Heart left ventricle (tissue), 16 donors: ENCODE results near the gene TMEM80. TPM values are rescaled to one million over a fixed set of nuclear protein-coding genes. Genes with fewer than 3 reads are reported as not detected.
A peak's percentile ranks its signal among the peaks of the same experiment; 100 is the strongest.

Experiments used
- ATAC-seq, 4 donors: fragments of 200-7000 bp; cut with Tn5 transposase; one replicate each; pipeline ENCODE4 v1.9.1; 2020 to 2022; ENCODE audit warnings: moderate library complexity in 4 of 4, mild to moderate bottlenecking in 3 of 4, moderate number of reproducible peaks in 1 of 4
- DNase-seq, 5 donors: peaks; one replicate each; pipeline ENCODE4 v3.0.0-alpha.2; 2020
- H3K27ac ChIP-seq, 12 donors: fragments of 200-600 bp; sonication (generic) in 4 of 12; one replicate each; pipeline versions ENCODE4 v1.5.0 to v1.8.0; 2016 to 2022; ENCODE audit warnings: mild to moderate bottlenecking in 2 of 12
- H3K27me3 ChIP-seq, 9 donors: fragments of 200-600 bp; sonication (generic) in 2 of 9; one replicate each; pipeline versions ENCODE4 v1.5.1 to v1.8.0; 2016 to 2022; ENCODE audit warnings: mild to moderate bottlenecking in 3 of 9
- H3K36me3 ChIP-seq, 9 donors: fragments of 200-600 bp; sonication (generic) in 2 of 9; one replicate each; pipeline versions ENCODE4 v1.5.0 to v1.8.0; 2018 to 2022; ENCODE audit warnings: mild to moderate bottlenecking in 2 of 9
- H3K4me1 ChIP-seq, 12 donors: fragments of 200-600 bp; sonication (generic) in 4 of 12; one replicate each; pipeline versions ENCODE4 v1.5.0 to v1.8.0; 2016 to 2022; ENCODE audit warnings: mild to moderate bottlenecking in 3 of 12
- H3K4me3 ChIP-seq, 12 donors: fragments of 200-600 bp; sonication (generic) in 4 of 12; one replicate each; pipeline versions ENCODE4 v1.5.0 to v1.8.0; 2017 to 2022; ENCODE audit warnings: mild to moderate bottlenecking in 9 of 12, moderate library complexity in 4 of 12
- H3K9me3 ChIP-seq, 12 donors: fragments of 200-600 bp; sonication (generic) in 4 of 12; one replicate each; pipeline versions ENCODE4 v1.5.0 to v1.8.0; 2016 to 2022; ENCODE audit warnings: mild to moderate bottlenecking in 1 of 12
- POLR2A ChIP-seq, 2 donors: fragments of 450-650 bp; IDR thresholded peaks; one replicate each; pipeline ENCODE4 v1.6.1; 2017; ENCODE audit warnings: antibody characterized with exemption in 2 of 2, mild to moderate bottlenecking in 2 of 2, moderate library complexity in 2 of 2
- WGBS, 4 donors: extraction: QIAGEN DNeasy Blood & Tissue Kit in 2 of 4; methylation state at CpG; one replicate each; pipeline versions ENCODE4 v1.1.5 to v1.1.7; 2013 to 2018; 5-methylcytosine and 5-hydroxymethylcytosine counted together
- intact Hi-C, 10 donors: fragments of 100-400 bp; cut with DNase I; formaldehyde crosslinking; loops; one replicate each; pipeline versions ENCODE4 v1.11.1 to v1.14.2; 2022
- polyA plus RNA-seq, 2 donors: library from polyadenylated mRNA; stranded (reverse); fragments of 200-250 nt; gene quantifications; one replicate each; pipeline ENCODE4 v1.2.3, GENCODE V29; 2013
- total RNA-seq, 9 donors: library from RNA; depleted of rRNA in 2 of 9; stranded (reverse); fragments of >200 nt in 2 of 9; fragmentation: NEBNext Ultra II Directional in 3 of 9; extraction: Animal tissue kit (Norgen Biotek cat#: 25700) in 3 of 9; gene quantifications; one replicate each; pipeline versions ENCODE4 v1.1.0 to v1.2.4, GENCODE V29; 2016 to 2023
- TF ChIP-seq, protein P1 (sequence below), 12 donors: fragments of 200-600 bp; sonication (generic) in 4 of 12; IDR thresholded peaks; one replicate each; pipeline versions ENCODE4 v1.5.0 to v1.8.0; 2018 to 2022; ENCODE audit warnings: antibody characterized with exemption in 12 of 12, mild to moderate bottlenecking in 5 of 12
- donor health status: ischemic (EF 13 %, LVEDD 7.1; RV severe dilation, severe dysfunction).
- donor health status: healthy with polysubstance abuse.
- donor health status: DM: no; HTN: yes; CAD: no.
- donor health status: DM: no; HTN: no; CAD: no.
- donor health status: ischemic (EF 25% LVEDD 6.9; RV normal size, moderate dysfunction).
- donor health status: ischemic (EF 25% LVEDD 5.7; RV mildly dilated, moderate dysfunction).
- donor health status: healthy.
- donor health status: DM: yes; HTN: yes; CAD: no.
- donor health status: ischemic (EF 35%, LVEDD 5.7; RV mildly dilated, moderate dysfunction).
- donor health status: nonischemic (EF 11% LVEDD 7.7; RV severe dilation, severe dysfunction).
- donor health status: DM: yes; HTN: yes; CAD: no.
- donor health status: PGD.
- donor health status: ischemic (EF 29% LVEDD 5.4; RV normal size, mild dysfunction).
- donor health status: nonischemic (EF 23%, LVEDD 6.1; RV moderate dilation, normal function).

TMEM80 gene
- total and polyA plus RNA-seq, 11 donors, result 8.0 to 18.2 (median 14.9) TPM

GRCh38 chr11:706439-706956 is 10.9 kb downstream of the TMEM80 start:
- H3K27me3 ChIP-seq, result peaks cover 0 to 47% (median 14%) of the 10 kb centered on the region in 9 donors
- DNase-seq (peak in 2 of 5 donors; percentile 12 to 60), ATAC-seq (peak in 3 of 4 donors; percentile 4 to 50 (median 23))
- intact Hi-C loops, result no loop called here
- H3K9me3 ChIP-seq, result no peaks in the 10 kb centered on the region
- H3K36me3 ChIP-seq, result peaks cover 0 to 20% (median 7%) of the 10 kb centered on the region in 9 donors
- TF ChIP-seq POLR2A (IDR thresholded peaks at IDR 0.05), result no peak
- TF ChIP-seq, protein P1, sequence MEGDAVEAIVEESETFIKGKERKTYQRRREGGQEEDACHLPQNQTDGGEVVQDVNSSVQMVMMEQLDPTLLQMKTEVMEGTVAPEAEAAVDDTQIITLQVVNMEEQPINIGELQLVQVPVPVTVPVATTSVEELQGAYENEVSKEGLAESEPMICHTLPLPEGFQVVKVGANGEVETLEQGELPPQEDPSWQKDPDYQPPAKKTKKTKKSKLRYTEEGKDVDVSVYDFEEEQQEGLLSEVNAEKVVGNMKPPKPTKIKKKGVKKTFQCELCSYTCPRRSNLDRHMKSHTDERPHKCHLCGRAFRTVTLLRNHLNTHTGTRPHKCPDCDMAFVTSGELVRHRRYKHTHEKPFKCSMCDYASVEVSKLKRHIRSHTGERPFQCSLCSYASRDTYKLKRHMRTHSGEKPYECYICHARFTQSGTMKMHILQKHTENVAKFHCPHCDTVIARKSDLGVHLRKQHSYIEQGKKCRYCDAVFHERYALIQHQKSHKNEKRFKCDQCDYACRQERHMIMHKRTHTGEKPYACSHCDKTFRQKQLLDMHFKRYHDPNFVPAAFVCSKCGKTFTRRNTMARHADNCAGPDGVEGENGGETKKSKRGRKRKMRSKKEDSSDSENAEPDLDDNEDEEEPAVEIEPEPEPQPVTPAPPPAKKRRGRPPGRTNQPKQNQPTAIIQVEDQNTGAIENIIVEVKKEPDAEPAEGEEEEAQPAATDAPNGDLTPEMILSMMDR (IDR thresholded peaks at IDR 0.05), result no peak
- H3K4me1 ChIP-seq, result peaks cover 0 to 38% (median 17%) of the 10 kb centered on the region in 12 donors
- WGBS, 4 donors, result 12 to 19% (median 16%) methylated on average over 11 to 22 of the region's 22 CpGs
- H3K4me3 ChIP-seq, result peak overlapping the region; percentile 7 to 61 (median 44)
- H3K27ac ChIP-seq, result peak overlapping the region in 6 of 12 donors; percentile 23 to 78 (median 39)

GRCh38 chr11:706957-707816 is 11.6 kb downstream of the TMEM80 start:
- Histone ChIP-seq H3K4me3 (peak overlapping the region in 11 of 12 donors; percentile 22 to 61 (median 45)), H3K27ac (peak overlapping the region in 6 of 12 donors; percentile 23 to 78 (median 46)), H3K27me3 (peaks cover 0 to 51% (median 14%) of the 10 kb centered on the region in 9 donors), H3K36me3 (peaks cover 0 to 15% (median under 1%) of the 10 kb centered on the region in 9 donors), H3K4me1 (peaks cover 0 to 38% (median 17%) of the 10 kb centered on the region in 12 donors), H3K9me3 (no peaks in the 10 kb centered on the region)
- no peak for TF ChIP-seq POLR2A (IDR thresholded peaks at IDR 0.05)
- TF ChIP-seq, protein P1 (IDR thresholded peaks at IDR 0.05), result no peak
- WGBS, 4 donors, result 50 to 73% (median 60%) methylated on average over 18 to 30 of the region's 30 CpGs
- peak in 2 of 4 donors; percentile 38 to 56 for ATAC-seq
- DNase-seq, result peak in 2 of 5 donors; percentile 11 to 62
- intact Hi-C loops, result no loop called here

GRCh38 chr11:707817-708420 is 12.3 kb downstream of the TMEM80 start:
- no peak overlapping the region for H3K4me3 ChIP-seq
- peaks cover 0 to 12% (median 0%) of the 10 kb centered on the region in 9 donors for H3K36me3 ChIP-seq
- no peak for TF ChIP-seq POLR2A (IDR thresholded peaks at IDR 0.05)
- TF ChIP-seq, protein P1 (IDR thresholded peaks at IDR 0.05), result no peak
- H3K4me1 ChIP-seq, result peaks cover 0 to 38% (median 17%) of the 10 kb centered on the region in 12 donors
- DNase-seq (peak in 1 of 5 donors; percentile 54), ATAC-seq (no peak)
- peaks cover 0 to 56% (median 18%) of the 10 kb centered on the region in 9 donors for H3K27me3 ChIP-seq
- H3K9me3 ChIP-seq, result no peaks in the 10 kb centered on the region
- H3K27ac ChIP-seq, result no peak overlapping the region
- intact Hi-C loops, result no loop called here
- WGBS, 4 donors, result 83 to 92% (median 86%) methylated on average over 14 to 16 of the region's 16 CpGs
